Urinary bladder (tissue), 4 donors: ENCODE results near the gene ZNF420. TPM values are rescaled to one million over a fixed set of nuclear protein-coding genes. Genes with fewer than 3 reads are reported as not detected.
"Not testable (repeated sequence)": the region's sequence is repeated elsewhere in the genome, so short reads cannot be mapped to it uniquely, and the experiment has no call there.

Experiments
- DNase-seq: peaks from one replicate; pipeline ENCODE4 v3.0.0-alpha.2; 2015; ENCODE audit errors: extremely low spot score
- H3K27ac ChIP-seq: one replicate; pipeline ENCODE4 v1.5.1; 2013; ENCODE audit warnings: low read depth, mild to moderate bottlenecking, moderate library complexity
- H3K36me3 ChIP-seq: one replicate; pipeline ENCODE4 v1.6.1; 2013; ENCODE audit warnings: mild to moderate bottlenecking, moderate library complexity; ENCODE audit not compliant: insufficient read depth
- H3K4me1 ChIP-seq: one replicate; pipeline ENCODE4 v1.6.1; 2013; ENCODE audit warnings: mild to moderate bottlenecking, moderate library complexity; ENCODE audit not compliant: insufficient read depth
- H3K4me3 ChIP-seq: one replicate; pipeline ENCODE4 v1.5.1; 2013; ENCODE audit warnings: low read depth, low read length
- WGBS: extraction: QIAGEN DNeasy Blood & Tissue Kit; methylation state at CpG from one replicate; pipeline ENCODE4 v1.1.7; 2013; 5-methylcytosine and 5-hydroxymethylcytosine counted together
- polyA plus RNA-seq: library from polyadenylated mRNA; stranded (reverse); fragments of 200-250 nt; gene quantifications from one replicate; pipeline ENCODE4 v1.2.3, GENCODE V29; 2013
- total RNA-seq: library from RNA; depleted of rRNA; stranded (reverse); fragments of >200 nt; gene quantifications from one replicate; pipeline ENCODE4 v1.2.3, GENCODE V29; 2014
- donor health status: healthy with polysubstance abuse.
- donor health status: healthy.

ZNF420 gene
- total RNA-seq (27.3 TPM), polyA plus RNA-seq (6.0 TPM)

- Histone ChIP-seq H3K4me3 (peak within 1 kb of the TSS; percentile 72), H3K36me3 (no peaks in the 10 kb centered on the region), H3K27ac (peak within 1 kb of the TSS; percentile 85), H3K4me1 (no peaks in the 10 kb centered on the region)
- DNase-seq: peak; percentile 90
- WGBS: under 1% methylated on average over 61 of the region's 61 CpGs
Observed at GRCh38 chr19:37077934-37078716, at the start of gene ZNF420. ZNF420 (plus strand) TSS chr19:37078433; CDS start chr19:37089119, 10,686 bp downstream.

GRCh38 chr19:37045140-37045539 lies 33.1 kb upstream of the ZNF420 start:
- H3K27ac ChIP-seq: no peak overlapping the region
- H3K4me1 ChIP-seq: no peaks in the 10 kb centered on the region
- WGBS: 43% methylated on average over 1 of the region's 1 CpG
- DNase-seq: no peak
- no peaks in the 10 kb centered on the region for H3K36me3 ChIP-seq
- no peak overlapping the region for H3K4me3 ChIP-seq

GRCh38 chr19:37055330-37055729 lies 22.9 kb upstream of the ZNF420 start:
- no peak for DNase-seq
- WGBS: 96% methylated on average over 22 of the region's 22 CpGs
- no peaks in the 10 kb centered on the region for H3K4me1 ChIP-seq
- no peak overlapping the region for H3K4me3 ChIP-seq
- H3K36me3 ChIP-seq: no peaks in the 10 kb centered on the region
- no peak overlapping the region for H3K27ac ChIP-seq

GRCh38 chr19:37056776-37057175 lies 21.5 kb upstream of the ZNF420 start:
- Histone ChIP-seq H3K36me3 (no peaks in the 10 kb centered on the region), H3K27ac (no peak overlapping the region), H3K4me3 (no peak overlapping the region), H3K4me1 (no peaks in the 10 kb centered on the region)
- WGBS: 97% methylated on average over 24 of the region's 24 CpGs
- no peak for DNase-seq

- WGBS: 38% methylated on average over 39 of the region's 39 CpGs
- Histone ChIP-seq H3K4me1 (no peaks in the 10 kb centered on the region), H3K4me3 (no peak overlapping the region), H3K36me3 (no peaks in the 10 kb centered on the region), H3K27ac (no peak overlapping the region)
- no peak for DNase-seq
Observed at GRCh38 chr19:37059142-37059541, 19.1 kb upstream of the ZNF420 start.

GRCh38 chr19:37064886-37065285 lies 13.3 kb upstream of the ZNF420 start:
- H3K4me3 ChIP-seq, DNase-seq, H3K27ac ChIP-seq, H3K36me3 ChIP-seq, H3K4me1 ChIP-seq: not testable (repeated sequence)
- 68% methylated on average over 4 of the region's 4 CpGs for WGBS

DNA sequence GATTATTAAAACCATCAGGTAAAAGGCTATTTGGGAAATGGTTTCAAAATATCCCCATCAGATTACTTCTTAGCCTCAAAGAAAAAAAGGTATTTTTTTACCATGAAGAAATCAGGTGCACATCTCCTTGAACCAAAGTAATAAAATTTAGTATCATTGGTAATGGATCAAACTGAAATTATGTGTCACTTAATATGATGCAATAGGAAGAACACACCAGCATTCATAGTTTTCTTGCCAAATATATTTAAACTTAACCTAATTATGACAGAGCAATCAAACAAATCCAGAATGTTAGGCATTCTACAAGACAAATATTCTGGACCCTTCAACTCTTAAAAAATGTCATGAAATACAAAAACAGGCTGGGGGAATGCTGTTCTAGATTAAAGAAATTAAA lies 4.1 kb upstream of the ZNF420 start:
- no peak for DNase-seq
- Histone ChIP-seq H3K4me3 (no peak overlapping the region), H3K36me3 (peaks cover 1% of the 10 kb centered on the region), H3K27ac (no peak overlapping the region), H3K4me1 (no peaks in the 10 kb centered on the region)

GRCh38 chr19:37074819-37075362 lies 3.3 kb upstream of the ZNF420 start:
- WGBS: 22% methylated on average over 2 of the region's 2 CpGs
- Histone ChIP-seq H3K27ac (no peak overlapping the region), H3K4me3 (no peak overlapping the region), H3K4me1 (no peaks in the 10 kb centered on the region), H3K36me3 (peaks cover 1% of the 10 kb centered on the region)
- no peak for DNase-seq

GRCh38 chr19:37076524-37076923 lies 1.7 kb upstream of the ZNF420 start:
- 95% methylated on average over 4 of the region's 4 CpGs for WGBS

DNA sequence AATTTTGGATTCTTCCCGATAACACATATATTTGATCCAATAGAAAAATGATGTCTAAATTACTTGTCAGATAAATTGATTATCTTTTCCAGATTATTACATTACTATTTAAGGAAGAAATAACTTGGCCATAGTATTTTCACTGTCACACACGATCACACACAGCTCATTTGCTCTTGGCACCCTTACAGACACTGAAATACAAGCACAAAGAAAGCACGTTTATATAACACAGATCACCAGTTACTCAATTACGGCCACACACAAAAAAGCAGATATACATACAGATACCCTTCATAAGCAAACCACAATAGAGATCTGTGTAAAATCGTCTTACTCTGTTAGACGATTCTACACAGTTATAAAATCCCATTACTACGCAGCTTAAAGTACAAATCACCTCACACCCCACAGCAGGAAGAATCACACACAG lies 716 bp upstream of the ZNF420 start:
- H3K4me1 ChIP-seq: no peaks in the 10 kb centered on the region
- H3K27ac ChIP-seq: peak overlapping the region; percentile 85
- DNase-seq: no peak
- H3K4me3 ChIP-seq: peak overlapping the region; percentile 72
- 9% methylated on average over 7 of the region's 7 CpGs for WGBS
- no peaks in the 10 kb centered on the region for H3K36me3 ChIP-seq

More at GRCh38 chr19:37076524-37076923, 1.7 kb upstream of the ZNF420 start:
- not testable (repeated sequence) for H3K4me1 ChIP-seq, H3K36me3 ChIP-seq, H3K27ac ChIP-seq, DNase-seq, H3K4me3 ChIP-seq

- under 1% methylated on average over 7 of the region's 7 CpGs for WGBS
- no peak for DNase-seq
- no peaks in the 10 kb centered on the region for H3K4me1 ChIP-seq
- no peaks in the 10 kb centered on the region for H3K36me3 ChIP-seq
- peak overlapping the region; percentile 13 for H3K27ac ChIP-seq
- H3K4me3 ChIP-seq: peak overlapping the region; percentile 72
Observed at GRCh38 chr19:37078717-37079032, 442 bp downstream of the ZNF420 start.

GRCh38 chr19:37079238-37079637 lies 1.0 kb downstream of the ZNF420 start:
- peak overlapping the region; percentile 72 for H3K4me3 ChIP-seq
- WGBS: 73% methylated on average over 4 of the region's 4 CpGs
- no peaks in the 10 kb centered on the region for H3K36me3 ChIP-seq
- no peak for DNase-seq
- no peaks in the 10 kb centered on the region for H3K4me1 ChIP-seq
- no peak overlapping the region for H3K27ac ChIP-seq

GRCh38 chr19:37082307-37082706 lies 4.1 kb downstream of the ZNF420 start:
- WGBS: 100% methylated on average over 2 of the region's 2 CpGs
- no peak overlapping the region for H3K4me3 ChIP-seq
- H3K4me1 ChIP-seq: no peaks in the 10 kb centered on the region
- no peak overlapping the region for H3K27ac ChIP-seq
- H3K36me3 ChIP-seq: no peaks in the 10 kb centered on the region
- no peak for DNase-seq

- no peak for DNase-seq
- Histone ChIP-seq H3K27ac (no peak overlapping the region), H3K36me3 (peaks cover 12% of the 10 kb centered on the region), H3K4me1 (no peaks in the 10 kb centered on the region), H3K4me3 (no peak overlapping the region)
- 100% methylated on average over 1 of the region's 1 CpG for WGBS
Observed at GRCh38 chr19:37087110-37087509, 8.9 kb downstream of the ZNF420 start.
